NCI-H2107 treated with DMSO at 0.1 percent for 48 hours (cell line): ENCODE results near the gene ACSS1.

ENCODE experiments used
- DNase-seq: peaks from one replicate; lab custom pipeline; 2025; ENCODE audit not compliant: unreplicated experiment; lab: John Stamatoyannopoulos, UW

The ACSS1 gene

GRCh38 chr20:24960302-24960801, 97.6 kb downstream of the ACSS1 start:
- no peak for DNase-seq

GRCh38 chr20:24959591-24960301, 98.2 kb downstream of the ACSS1 start:
- no peak for DNase-seq

DNA sequence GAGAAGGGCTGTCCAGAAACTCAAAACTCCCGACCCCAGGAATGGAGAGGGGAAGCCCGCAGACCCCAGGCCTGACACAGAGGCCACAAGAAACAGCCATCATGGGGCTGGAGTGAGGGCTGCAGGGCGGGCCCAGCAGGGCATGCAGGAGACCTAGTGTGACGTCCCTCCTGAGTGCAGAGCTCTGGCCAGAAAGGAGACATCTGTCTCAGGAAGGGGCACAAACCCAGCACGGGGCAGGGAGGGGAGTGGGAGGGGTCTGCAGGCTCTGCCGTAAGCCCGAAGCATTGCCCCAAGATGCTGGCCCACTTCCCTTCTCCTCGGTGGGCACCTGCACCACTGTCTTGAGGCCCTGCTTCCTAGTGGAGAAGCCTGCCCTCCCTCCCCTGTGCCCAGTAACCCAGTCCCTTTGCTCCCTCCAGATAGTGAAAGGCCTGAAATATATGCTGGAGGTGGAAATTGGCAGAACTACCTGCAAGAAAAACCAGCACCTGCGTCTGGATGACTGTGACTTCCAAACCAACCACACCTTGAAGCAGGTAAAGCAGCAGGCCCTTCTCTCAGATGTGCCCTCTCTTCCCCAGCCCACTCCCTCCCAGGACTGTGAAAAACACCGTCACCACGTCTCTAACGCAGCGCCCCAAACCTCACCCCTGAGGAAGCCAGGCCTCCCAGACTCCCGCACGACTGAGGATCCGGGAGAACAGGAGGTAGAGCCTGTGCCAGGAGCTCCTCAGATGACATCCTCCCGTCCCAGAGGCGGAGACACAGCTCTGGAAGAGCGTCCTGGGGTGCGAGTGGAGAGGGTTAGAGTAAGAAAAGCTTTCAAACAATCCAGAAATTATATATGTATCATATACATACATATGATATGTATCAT, 99.2 kb downstream of the ACSS1 start:
- DNase-seq = no peak

- DNase-seq = no peak
Measured at GRCh38 chr20:24957326-24958016, 100.5 kb downstream of the ACSS1 start.
